Stromal cell of bone marrow (primary cell): ENCODE measurements around the gene SLC12A5.
"Not testable (repeated sequence)": the region's sequence is repeated elsewhere in the genome, so short reads cannot be mapped to it uniquely, and the experiment has no call there.

Experiments used
- DNase-seq: peaks from one replicate; pipeline ENCODE4 v3.0.0-alpha.2; 2012; ENCODE audit warnings: low read depth

The SLC12A5 gene

GRCh38 chr20:46028772-46029371 lies at the start of gene SLC12A5:
TSS of gene SLC12A5 (plus strand) at chr20:46029215. CDS start at chr20:46029345, 130 bp downstream.
- DNase-seq = no peak

- no peak for DNase-seq
These were observed 47.8 kb upstream of the SLC12A5 start for GRCh38 chr20:45981261-45981660.

GRCh38 chr20:45983279-45983743 lies 45.7 kb upstream of the SLC12A5 start:
- DNase-seq = no peak

- no peak for DNase-seq
These were observed 43.4 kb upstream of the SLC12A5 start for GRCh38 chr20:45985573-45985972.

- DNase-seq = no peak
These were observed 41.8 kb upstream of the SLC12A5 start for GRCh38 chr20:45987108-45987780.

- DNase-seq = not testable (repeated sequence)
These were observed 40.2 kb upstream of the SLC12A5 start for GRCh38 chr20:45988830-45989229.

- DNase-seq = no peak
These were observed 37.4 kb upstream of the SLC12A5 start for GRCh38 chr20:45991616-45992015.

- no peak for DNase-seq
These were observed 35.6 kb upstream of the SLC12A5 start for GRCh38 chr20:45993197-45993951.

GRCh38 chr20:45994761-45995493 lies 34.1 kb upstream of the SLC12A5 start:
- DNase-seq = no peak

- not testable (repeated sequence) for DNase-seq
These were observed 33.4 kb upstream of the SLC12A5 start for GRCh38 chr20:45995495-45996097.

GRCh38 chr20:45997187-45997586 lies 31.8 kb upstream of the SLC12A5 start:
- DNase-seq = no peak

GRCh38 chr20:45998337-45998736 lies 30.7 kb upstream of the SLC12A5 start:
- DNase-seq = no peak

- DNase-seq = no peak
These were observed 30.3 kb upstream of the SLC12A5 start for GRCh38 chr20:45998761-45999160.

- no peak for DNase-seq
These were observed 29.3 kb upstream of the SLC12A5 start for GRCh38 chr20:45999557-46000261.

GRCh38 chr20:46000262-46000996 lies 28.6 kb upstream of the SLC12A5 start:
- DNase-seq = no peak

GRCh38 chr20:46001498-46001897 lies 27.5 kb upstream of the SLC12A5 start:
- no peak for DNase-seq

GRCh38 chr20:46002008-46002407 lies 27.0 kb upstream of the SLC12A5 start:
- DNase-seq = no peak

- no peak for DNase-seq
These were observed 24.8 kb upstream of the SLC12A5 start for GRCh38 chr20:46004187-46004586.

- no peak for DNase-seq
These were observed 24.0 kb upstream of the SLC12A5 start for GRCh38 chr20:46004889-46005473.
